GM19467 (cell line): ENCODE measurements around the gene NRP1.

ENCODE experiments used
- ATAC-seq: cut with Tn5 transposase; IDR thresholded peaks from one replicate; pipeline ENCODE4 v1.9.1; 2021; ENCODE audit warnings: mild to moderate bottlenecking, moderate library complexity; ENCODE audit not compliant: unreplicated experiment

Gene NRP1

DNA sequence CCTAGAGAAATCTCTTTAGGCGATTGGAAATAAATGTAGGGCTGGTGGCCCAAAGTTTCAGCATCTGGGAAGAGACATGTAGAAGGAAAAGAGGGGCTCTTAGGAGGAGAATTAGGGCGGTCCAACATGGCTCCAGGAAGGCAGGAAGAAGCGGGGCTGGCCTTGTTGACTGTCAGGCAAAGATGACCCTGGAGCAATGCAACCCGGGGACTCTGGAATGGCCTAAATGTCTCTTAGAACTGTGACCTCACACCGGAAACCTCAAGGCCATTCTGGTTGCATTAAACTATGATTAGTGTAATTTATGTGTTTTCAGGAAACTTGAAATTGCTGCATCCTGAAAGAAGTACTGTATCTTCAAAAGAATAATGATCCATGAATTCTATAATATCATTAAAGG lies 66.8 kb downstream of the NRP1 start:
- no peak for ATAC-seq

DNA sequence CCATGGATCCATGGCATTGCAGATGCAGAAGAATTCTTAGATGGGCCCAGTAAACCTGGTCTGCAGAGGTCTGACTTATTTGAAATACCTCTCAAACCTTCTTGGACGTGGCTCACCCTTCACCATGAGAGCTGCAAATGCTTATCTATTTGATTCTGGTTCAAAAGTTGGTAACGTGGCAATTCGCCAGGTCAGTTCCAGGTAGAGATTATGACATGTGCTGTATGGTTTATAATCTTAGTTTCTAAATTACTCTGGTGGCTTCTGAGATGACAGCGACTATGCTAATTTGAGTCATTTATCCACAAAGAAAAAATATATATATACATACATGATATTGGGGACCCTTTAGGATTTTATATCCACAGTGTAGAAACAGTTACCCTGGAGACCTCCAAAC lies 68.8 kb downstream of the NRP1 start:
- no peak for ATAC-seq

GRCh38 chr10:33263453-33263852 lies 71.0 kb downstream of the NRP1 start:
- no peak for ATAC-seq

GRCh38 chr10:33262871-33263270 lies 71.6 kb downstream of the NRP1 start:
- ATAC-seq: no peak

DNA sequence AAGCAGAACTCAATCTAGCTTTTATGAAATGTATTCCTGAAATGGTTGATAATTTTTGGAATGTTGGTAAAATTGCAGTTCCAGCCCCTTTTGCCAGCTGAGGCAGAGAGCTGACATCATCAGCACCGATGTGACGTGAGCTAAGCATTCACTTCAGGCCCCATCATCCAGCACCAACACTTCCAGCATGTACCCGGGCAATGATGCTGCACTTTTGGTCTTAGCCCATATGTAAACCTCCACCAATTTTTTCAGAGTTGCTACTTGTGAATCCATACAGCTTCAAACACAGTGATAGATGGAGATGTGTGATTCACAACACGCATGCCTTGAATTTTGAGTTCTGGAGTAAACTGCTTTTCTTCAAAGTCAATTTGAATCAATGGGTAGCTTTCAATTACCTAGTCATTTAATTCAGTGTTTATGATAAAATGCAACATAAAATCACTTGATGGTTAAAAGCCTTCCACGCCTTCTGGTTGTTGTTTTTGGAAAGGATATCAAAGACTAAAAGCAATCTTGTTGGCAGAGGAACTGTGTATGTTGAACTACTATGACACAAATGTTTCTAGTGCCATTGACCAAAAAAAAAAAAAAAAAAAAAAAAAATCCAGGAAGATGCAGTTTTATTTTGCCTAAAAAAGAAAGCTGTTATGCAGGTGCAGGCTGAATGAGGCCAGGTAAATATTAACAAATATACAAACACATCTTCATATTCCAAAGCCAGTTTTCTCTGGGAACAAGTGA lies 73.9 kb downstream of the NRP1 start:
- ATAC-seq: no peak

- ATAC-seq: no peak
Measured at GRCh38 chr10:33258967-33259366, 75.5 kb downstream of the NRP1 start.

DNA sequence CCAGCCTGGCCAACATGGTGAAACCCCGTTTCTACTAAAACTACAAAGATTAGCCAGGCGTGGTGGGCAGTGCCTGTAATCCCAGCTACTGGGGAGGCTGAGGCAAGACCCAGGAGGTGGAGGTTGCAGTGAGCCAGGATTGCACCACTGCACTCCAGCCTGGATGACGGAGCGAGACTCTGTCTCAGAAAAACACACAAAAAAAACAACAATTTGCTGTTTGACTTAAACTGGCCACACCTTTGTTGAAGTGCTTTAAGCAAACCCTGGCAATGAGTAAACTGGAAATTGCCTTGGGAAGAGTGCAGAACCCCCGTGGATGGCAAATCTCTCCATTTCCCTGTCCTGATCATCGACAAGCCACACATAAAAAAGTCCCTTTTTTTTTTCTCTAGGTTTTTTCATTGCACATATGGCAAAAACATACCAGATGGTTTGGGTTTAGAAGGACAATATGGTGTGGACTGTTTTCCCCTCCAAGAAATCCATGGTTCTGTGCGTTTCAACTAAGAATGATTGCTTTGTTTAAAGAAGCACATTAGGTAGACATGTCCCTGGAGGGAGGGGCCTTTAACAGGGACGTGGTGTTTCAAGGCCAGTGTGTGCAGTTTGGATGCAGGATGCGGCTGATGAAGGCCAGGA lies 76.9 kb downstream of the NRP1 start:
- ATAC-seq: no peak

GRCh38 chr10:33256458-33256857 lies 78.0 kb downstream of the NRP1 start:
- ATAC-seq: no peak

DNA sequence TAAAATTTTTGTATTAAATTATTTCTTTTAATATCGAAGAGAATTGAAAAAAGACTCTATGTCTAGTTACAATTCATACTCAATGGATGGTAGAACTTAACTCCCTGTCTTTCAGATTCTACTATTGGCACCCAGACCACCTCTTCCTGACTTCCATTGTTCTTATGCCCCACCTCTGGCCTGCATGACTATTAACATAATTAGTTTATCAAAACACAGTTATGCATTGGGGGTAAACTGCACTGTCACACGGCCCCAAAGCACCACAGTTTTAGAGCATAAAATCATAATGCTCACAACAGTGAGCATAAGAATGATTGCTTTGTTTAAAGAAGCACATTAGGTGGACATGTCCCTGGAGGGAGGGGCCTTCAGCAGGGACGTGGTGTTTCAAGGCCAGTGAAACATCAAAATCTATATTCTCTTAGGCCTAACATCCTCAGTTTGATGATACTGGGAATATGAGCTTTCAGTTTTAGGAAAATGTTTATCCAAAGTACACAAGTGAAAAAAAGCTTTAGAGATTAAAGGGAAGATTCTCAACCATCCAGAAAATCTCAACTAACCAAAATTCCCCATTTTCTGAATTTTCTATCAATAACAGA lies 79.8 kb downstream of the NRP1 start:
- no peak for ATAC-seq

DNA sequence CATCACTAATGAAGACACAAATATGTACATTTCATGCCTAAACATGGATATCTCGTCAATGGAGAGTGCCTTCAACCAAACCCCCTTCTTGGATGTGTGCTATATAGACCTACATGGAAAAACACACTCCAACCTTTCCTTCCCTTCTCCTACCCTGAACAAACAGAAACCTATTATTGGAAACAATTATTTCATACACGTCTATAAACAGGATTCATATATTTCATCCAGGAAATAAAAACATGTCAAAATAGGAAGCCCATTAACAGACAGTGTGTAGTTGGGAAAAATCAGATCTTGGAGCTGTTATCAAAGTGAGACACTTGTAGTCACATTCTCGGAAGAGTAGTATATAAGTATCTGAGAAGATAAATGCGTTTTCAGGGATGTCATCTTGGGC lies 81.1 kb downstream of the NRP1 start:
- ATAC-seq: no peak

- ATAC-seq: no peak
Measured at GRCh38 chr10:33252794-33253203, 81.7 kb downstream of the NRP1 start.

- no peak for ATAC-seq
Measured at GRCh38 chr10:33252324-33252723, 82.1 kb downstream of the NRP1 start.

GRCh38 chr10:33249659-33250345 lies 84.7 kb downstream of the NRP1 start:
- no peak for ATAC-seq

- ATAC-seq: no peak
Measured at GRCh38 chr10:33249137-33249536, 85.3 kb downstream of the NRP1 start.

GRCh38 chr10:33248638-33249037 lies 85.8 kb downstream of the NRP1 start:
- peak; percentile 63 for ATAC-seq

GRCh38 chr10:33247221-33247922 lies 87.1 kb downstream of the NRP1 start:
- ATAC-seq: no peak

- ATAC-seq: no peak
Measured at GRCh38 chr10:33245343-33245742, 89.1 kb downstream of the NRP1 start.

DNA sequence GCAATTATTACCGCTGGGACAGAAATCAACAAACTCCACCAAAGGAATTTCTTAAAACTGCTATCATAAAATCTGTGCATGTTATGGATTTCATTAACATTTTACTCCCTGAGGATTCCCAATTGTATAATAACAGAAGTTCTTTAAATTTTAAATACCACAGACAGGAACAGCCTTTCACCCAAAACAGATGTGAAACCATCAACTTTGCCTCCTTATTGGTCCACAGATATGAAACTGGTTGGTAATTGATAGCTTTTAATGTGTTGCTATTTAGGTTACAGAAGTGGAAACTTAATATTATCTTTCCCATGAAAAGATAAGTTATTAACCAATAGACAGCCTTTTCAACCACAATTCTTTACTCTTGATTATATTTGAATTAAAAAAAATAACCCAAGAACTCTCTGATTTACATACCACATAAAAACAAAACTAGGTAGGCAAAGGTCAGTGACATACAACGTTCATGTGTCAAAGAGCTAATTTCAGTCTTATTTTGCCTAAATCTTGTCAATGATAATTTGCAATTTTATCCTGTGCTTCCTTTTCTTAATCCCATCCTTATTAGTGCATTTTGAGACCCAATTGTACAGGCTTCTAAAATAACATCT lies 90.0 kb downstream of the NRP1 start:
- ATAC-seq: no peak

DNA sequence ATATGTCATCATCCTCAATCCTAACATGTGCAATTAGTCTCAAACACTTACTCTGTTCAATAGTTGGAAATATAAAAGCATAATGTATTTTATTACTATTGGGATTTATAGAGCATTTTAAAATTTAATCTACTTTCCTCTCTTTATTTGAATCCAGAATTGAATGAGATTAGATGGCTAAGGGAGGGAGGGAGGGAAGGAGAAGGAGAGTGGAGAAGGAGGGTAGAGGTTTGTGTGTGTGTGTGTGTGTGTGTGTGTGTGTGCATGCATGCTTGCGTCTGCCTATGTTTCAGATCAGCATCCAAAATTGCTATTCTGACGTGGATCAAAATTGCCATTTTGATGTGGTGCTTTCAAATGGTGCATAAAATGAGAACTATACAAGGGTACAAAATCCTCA lies 90.8 kb downstream of the NRP1 start:
- ATAC-seq: no peak

- ATAC-seq: no peak
Measured at GRCh38 chr10:33242931-33243330, 91.5 kb downstream of the NRP1 start.

GRCh38 chr10:33241351-33241750 lies 93.1 kb downstream of the NRP1 start:
- no peak for ATAC-seq
